H1 (cell line): ENCODE data around the gene EPN3. TPM values are rescaled to one million over a fixed set of nuclear protein-coding genes. Genes with fewer than 3 reads are reported as not detected.

Experiments used
- CTCF ChIA-PET: fragments of 300-600 bp; sonication (Branson Sonifier 250); formaldehyde crosslinking; loops from one replicate; lab custom pipeline; 2021; ENCODE audit not compliant: partially characterized antibody; lab: Charles Lee
- POLR2A ChIA-PET: fragments of 300-600 bp; sonication (Branson Sonifier 250); formaldehyde crosslinking; loops from one replicate; lab custom pipeline; 2021; ENCODE audit warnings: inconsistent platforms; ENCODE audit not compliant: partially characterized antibody; lab: Charles Lee
- DNase-seq, 2 experiments: peaks; one replicate each; pipeline versions ENCODE4 v3.0.0 to v3.0.0-alpha.2; 2010 to 2022; ENCODE audit warnings: low spot score in 2 of 2, low read depth in 1 of 2, mixed read lengths in 1 of 2
- FAIRE-seq: peaks from 2 replicates; lab custom pipeline; 2011; peaks lifted over from hg19 to GRCh38; lab: Jason Lieb, UNC
- H2AFZ ChIP-seq: 2 replicates; pipeline ENCODE4 v1.8.1; 2012; ENCODE audit warnings: low read length, inconsistent platforms
- H2AK5ac ChIP-seq: 2 replicates; pipeline ENCODE4 v1.6.1; 2013; ENCODE audit warnings: low read depth, low read length
- H2BK120ac ChIP-seq: replicated peaks from 2 replicates; pipeline ENCODE3; 2013; ENCODE audit warnings: low read depth, low read length, inconsistent platforms
- H2BK12ac ChIP-seq: 2 replicates; pipeline ENCODE4 v1.6.1; 2013; ENCODE audit warnings: low read depth, low read length
- H2BK15ac ChIP-seq: 2 replicates; pipeline ENCODE4 v1.6.1; 2013; ENCODE audit warnings: low read length
- H2BK20ac ChIP-seq: 2 replicates; pipeline ENCODE4 v1.6.1; 2013; ENCODE audit warnings: low read length
- H2BK5ac ChIP-seq: 2 replicates; pipeline ENCODE4 v1.6.1; 2013; ENCODE audit warnings: low read depth, low read length
- H3K14ac ChIP-seq: 2 replicates; pipeline ENCODE4 v1.6.1; 2013; ENCODE audit warnings: inconsistent platforms; ENCODE audit not compliant: insufficient read length
- H3K18ac ChIP-seq: 2 replicates; pipeline ENCODE4 v1.6.1; 2013; ENCODE audit warnings: low read length; ENCODE audit errors: extremely low read depth
- H3K23ac ChIP-seq: 2 replicates; pipeline ENCODE4 v1.6.1; 2013; ENCODE audit warnings: inconsistent platforms; ENCODE audit not compliant: insufficient read length
- H3K23me2 ChIP-seq: 2 replicates; pipeline ENCODE4 v1.6.1; 2013; ENCODE audit warnings: low read depth, low read length
- H3K27ac ChIP-seq: 2 replicates; pipeline ENCODE4 v1.6.1; 2011; ENCODE audit warnings: low read depth, low read length, inconsistent platforms
- H3K27me3 ChIP-seq, 4 experiments: replicated peaks in 1 of 4; 1 replicate in 1 of 4; 2 replicates in 3 of 4; pipeline versions ENCODE4 v1.6.1 to v1.8.1; 2011 to 2013; ENCODE audit warnings: low read length in 3 of 4, mild to moderate bottlenecking in 3 of 4, inconsistent platforms in 2 of 4, mixed read lengths in 2 of 4, moderate library complexity in 1 of 4; ENCODE audit not compliant: control insufficient read depth in 3 of 4, insufficient read depth in 3 of 4; ENCODE audit errors: extremely low read depth in 1 of 4
- H3K36me3 ChIP-seq, 4 experiments: 2 replicates each; pipeline versions ENCODE4 v1.6.1 to v1.8.1; 2011 to 2013; ENCODE audit warnings: mild to moderate bottlenecking in 4 of 4, low read length in 3 of 4, moderate library complexity in 2 of 4, control low read depth in 1 of 4, inconsistent platforms in 1 of 4; ENCODE audit not compliant: insufficient read depth in 4 of 4, control insufficient read depth in 2 of 4
- H3K4ac ChIP-seq: replicated peaks from 2 replicates; pipeline ENCODE3; 2013; ENCODE audit warnings: low read length, low read depth, mixed read lengths, inconsistent platforms; ENCODE audit not compliant: insufficient read length
- H3K4me1 ChIP-seq, 4 experiments: replicated peaks in 1 of 4; 1 replicate in 1 of 4; 2 replicates in 3 of 4; pipeline versions ENCODE4 v1.6.1 to v1.8.1; 2011 to 2013; ENCODE audit warnings: low read length in 3 of 4, inconsistent platforms in 2 of 4, mixed read lengths in 1 of 4; ENCODE audit not compliant: insufficient read depth in 4 of 4, control insufficient read depth in 3 of 4
- H3K4me2 ChIP-seq, 2 experiments: 2 replicates each; pipeline versions ENCODE4 v1.6.1 to v1.8.1; 2011 to 2013; ENCODE audit warnings: low read depth in 2 of 2, low read length in 2 of 2, control low read depth in 1 of 2, inconsistent platforms in 1 of 2, mild to moderate bottlenecking in 1 of 2; ENCODE audit not compliant: insufficient read depth in 1 of 2
- H3K4me3 ChIP-seq, 4 experiments: fragments of 200-600, 300-600 bp in 1 of 4; sonication (generic), shearing (Covaris generic), sonication (Bioruptor Twin) in 1 of 4; 2 replicates each; pipeline versions ENCODE4 v1.5.1 to v1.8.1; 2011 to 2016; ENCODE audit warnings: low read length in 4 of 4, low read depth in 3 of 4, control low read depth in 2 of 4, inconsistent platforms in 2 of 4, mild to moderate bottlenecking in 2 of 4, mixed read lengths in 1 of 4, moderate library complexity in 1 of 4; ENCODE audit not compliant: insufficient read depth in 2 of 4; ENCODE audit errors: extremely low read depth in 1 of 4
- H3K56ac ChIP-seq: replicated peaks from 2 replicates; pipeline ENCODE3; 2013; ENCODE audit warnings: low read depth, mild to moderate bottlenecking, mixed read lengths, low read length, inconsistent platforms; ENCODE audit not compliant: insufficient read length
- H3K79me1 ChIP-seq: 2 replicates; pipeline ENCODE4 v1.6.1; 2013; ENCODE audit warnings: low read depth, low read length, control low read depth
- H3K79me2 ChIP-seq, 2 experiments: 2 replicates each; pipeline versions ENCODE4 v1.6.1 to v1.8.1; 2012 to 2013; ENCODE audit warnings: low read length in 2 of 2, mild to moderate bottlenecking in 2 of 2, inconsistent platforms in 1 of 2; ENCODE audit not compliant: insufficient read depth in 2 of 2, control insufficient read depth in 1 of 2
- H3K9ac ChIP-seq, 4 experiments: replicated peaks in 1 of 4; 1 replicate in 1 of 4; 2 replicates in 3 of 4; pipeline versions ENCODE4 v1.6.1 to v1.8.1; 2011 to 2013; ENCODE audit warnings: low read depth in 3 of 4, low read length in 3 of 4, control low read depth in 2 of 4, mild to moderate bottlenecking in 2 of 4, moderate library complexity in 2 of 4, inconsistent platforms in 1 of 4; ENCODE audit errors: extremely low read depth in 1 of 4
- H3K9me3 ChIP-seq, 2 experiments: 2 replicates each; pipeline versions ENCODE4 v1.6.1 to v1.8.1; 2012 to 2013; ENCODE audit warnings: mild to moderate bottlenecking in 2 of 2, moderate library complexity in 2 of 2, control low read depth in 1 of 2, inconsistent platforms in 1 of 2, low read depth in 1 of 2, low read length in 1 of 2, mixed read lengths in 1 of 2; ENCODE audit not compliant: insufficient read depth in 2 of 2
- H4K20me1 ChIP-seq, 2 experiments: replicated peaks in 1 of 2; 2 replicates each; pipeline versions ENCODE3 to v1.8.1; 2011 to 2013; ENCODE audit warnings: inconsistent platforms in 2 of 2, low read length in 2 of 2, mild to moderate bottlenecking in 1 of 2; ENCODE audit not compliant: insufficient read depth in 2 of 2, control insufficient read depth in 1 of 2
- H4K5ac ChIP-seq: 2 replicates; pipeline ENCODE4 v1.6.1; 2013; ENCODE audit warnings: low read length, low read depth, mixed read lengths, inconsistent platforms; ENCODE audit not compliant: insufficient read length
- H4K8ac ChIP-seq: 2 replicates; pipeline ENCODE4 v1.8.0; 2013; ENCODE audit warnings: mild to moderate bottlenecking, moderate library complexity, low read length, inconsistent platforms; ENCODE audit not compliant: insufficient read depth; ENCODE audit errors: extremely low read depth
- H4K91ac ChIP-seq: replicated peaks from 2 replicates; pipeline ENCODE3; 2013; ENCODE audit warnings: low read length, mixed read lengths, inconsistent platforms; ENCODE audit not compliant: insufficient read length
- ATF2 ChIP-seq: IDR thresholded peaks from 2 replicates; pipeline ENCODE4 v1.6.1; 2012; ENCODE audit warnings: low read length, inconsistent platforms
- BACH1 ChIP-seq: IDR thresholded peaks from 2 replicates; pipeline ENCODE4 v1.6.1; 2012; ENCODE audit warnings: low read length, improper control_type of control experiment
- BCL11A ChIP-seq, 2 experiments: IDR thresholded peaks; one replicate each; pipeline ENCODE4 v1.6.1; 2011; ENCODE audit warnings: low read depth in 2 of 2, low read length in 2 of 2, mild to moderate bottlenecking in 2 of 2
- RBBP5 ChIP-seq: IDR thresholded peaks from 2 replicates; pipeline ENCODE4 v1.7.1; 2012; ENCODE audit warnings: low read depth, mild to moderate bottlenecking, inconsistent platforms, low read length, moderate library complexity, borderline replicate concordance
- SP1 ChIP-seq: IDR thresholded peaks from 2 replicates; pipeline ENCODE4 v1.6.1; 2011; ENCODE audit warnings: low read depth, low read length
- SUZ12 ChIP-seq: fragments of 200-600 bp; sonication (generic); IDR thresholded peaks from 2 replicates; pipeline ENCODE4 v1.6.1; 2012; ENCODE audit warnings: mild to moderate bottlenecking, inconsistent platforms, low read length, moderate library complexity, mixed read lengths
- WGBS, 2 experiments: shearing (Covaris generic) in 1 of 2; methylation state at CpG; one replicate each; pipeline versions ENCODE4 v1.1.6 to v1.1.7; 2013 to 2015; ENCODE audit warnings: low lambda C conversion rate in 2 of 2, mixed read lengths in 2 of 2, inconsistent platforms in 1 of 2, low coverage in 1 of 2, missing lambda C conversion rate in 1 of 2; ENCODE audit not compliant: insufficient replicate concordance in 2 of 2, insufficient coverage in 1 of 2, insufficient read length in 1 of 2; ENCODE audit errors: extremely low coverage in 1 of 2, missing lambda C conversion rate in 1 of 2; 5-methylcytosine and 5-hydroxymethylcytosine counted together
- polyA plus RNA-seq, 7 experiments: library from polyadenylated mRNA; depleted of rRNA in 3 of 7; stranded (reverse) in 5 of 7; unstranded in 2 of 7; fragments of >200 nt in 5 of 7; fragments of 200-250 nt in 2 of 7; gene quantifications; 1 replicate in 5 of 7; 2 replicates in 1 of 7; 4 replicates in 1 of 7; pipeline versions ENCODE4 v1.2.1 to v1.2.3, GENCODE V29; 2011 to 2013; ENCODE audit warnings: missing spikeins in 2 of 7, mixed read lengths in 2 of 7
- total RNA-seq: library from RNA; stranded (reverse); fragmentation: NEBNext Ultra II Directional; extraction: Animal tissue kit (Norgen Biotek cat#: 25700); gene quantifications from 2 replicates; pipeline ENCODE4 v1.2.1, GENCODE V29; 2021

Gene EPN3
- total and polyA plus RNA-seq, 2 of the 8 experiments (the other 6 are each of a cell fraction or from before 2014, with no cell fraction given): 6.7 to 7.9 TPM

GRCh38 chr17:50546701-50547034 is 14.1 kb downstream of the EPN3 start:
- H3K18ac ChIP-seq: no peak overlapping the region
- no peak overlapping the region for H2BK15ac ChIP-seq
- peak overlapping the region; percentile 47; the same call in 1 of the 2 replicates for H2BK5ac ChIP-seq
- H3K14ac ChIP-seq: no peak overlapping the region
- H3K9me3 ChIP-seq: no peaks in the 10 kb centered on the region
- no peaks in the 10 kb centered on the region for H3K79me2 ChIP-seq
- POLR2A ChIA-PET: interaction anchor here (1.2 to 2.1 kb wide), 3 partner anchors 11 to 79 kb away, joined by 5 to 10 read pairs (median 5); partner anchors contain the start of gene CACNA1G
- no peak overlapping the region for H2AFZ ChIP-seq
- no peak overlapping the region for H2BK120ac ChIP-seq
- no peaks in the 10 kb centered on the region for H3K36me3 ChIP-seq
- no peaks in the 10 kb centered on the region for H4K20me1 ChIP-seq
- H2AK5ac ChIP-seq: no peak overlapping the region
- no peak overlapping the region for H3K9ac ChIP-seq
- no peak overlapping the region for H4K5ac ChIP-seq
- H3K27ac ChIP-seq: no peak overlapping the region
- H4K8ac ChIP-seq: no peak overlapping the region
- H3K4ac ChIP-seq: no peak overlapping the region
- CTCF ChIA-PET: interaction anchor here (0.6 to 12.4 kb wide), 15 partner anchors 24 to 295 kb away, joined by 3 to 404 read pairs (median 3); no protein-coding TSS in a partner anchor
- H2BK12ac ChIP-seq: 0 out of 2 replicates have a peak overlapping the region, but pooled peaks have one; percentile 60
- DNase-seq (no peak), FAIRE-seq (no peak)
- WGBS, 2 experiments: 64% methylated on average over 4 of the region's 4 CpGs; no CpG with 5 or more reads in 1 of the 2 experiments
- TF ChIP-seq ATF2: no peak
- TF ChIP-seq SP1: no peak
- no peak for TF ChIP-seq BCL11A (IDR thresholded peaks at IDR 0.05; ENCODE audit: low read depth in 2 of 2, low read length in 2 of 2)
- TF ChIP-seq BACH1: no peak
- TF ChIP-seq SUZ12: no peak
- no peak for TF ChIP-seq RBBP5
- peak overlapping the region in 1 of 4 experiments; percentile 67; a peak in 1 of 8 replicates for H3K4me3 ChIP-seq
- H3K23me2 ChIP-seq: peaks cover 5% of the 10 kb centered on the region; the same call in 1 of the 2 replicates
- peak overlapping the region in 1 of 2 experiments; percentile 21; a peak in 1 of 4 replicates for H3K4me2 ChIP-seq
- peak overlapping the region; percentile 66 for H4K91ac ChIP-seq
- no peak overlapping the region for H2BK20ac ChIP-seq
- no peak overlapping the region for H3K56ac ChIP-seq
- H3K4me1 ChIP-seq: peaks cover 6 to 21% (median 13%) of the 10 kb centered on the region in 4 experiments
- no peaks in the 10 kb centered on the region for H3K79me1 ChIP-seq
- H3K23ac ChIP-seq: no peak overlapping the region
- H3K27me3 ChIP-seq: no peaks in the 10 kb centered on the region
